A549 (cell line): ENCODE measurements around the gene ENO2. TPM values are rescaled to one million over a fixed set of nuclear protein-coding genes. Genes with fewer than 3 reads are reported as not detected.

Experiments
- ATAC-seq, 2 experiments: fragments of 200-7000 bp in 1 of 2; fragments of >200 bp in 1 of 2; cut with Nextera tagmentation in 1 of 2; cut with Tn5 transposase in 1 of 2; 3 replicates each; pipeline versions ENCODE4 v1.8.0 to v1.9.1; 2018 to 2020; ENCODE audit warnings: mild to moderate bottlenecking in 1 of 2, moderate library complexity in 1 of 2
- CTCF ChIA-PET: fragments of 300-600 bp; sonication (Branson Sonifier 250); formaldehyde crosslinking; extraction: SDS; loops from one replicate; lab custom pipeline; 2021; ENCODE audit warnings: antibody characterized with exemption, inconsistent platforms; lab: Yijun Ruan, JAX
- POLR2A ChIA-PET: fragments of 350-600 bp; formaldehyde crosslinking; extraction: SDS; loops from one replicate; lab custom pipeline; 2021; ENCODE audit warnings: antibody characterized with exemption, inconsistent platforms; lab: Yijun Ruan, JAX
- DNase-seq, 2 experiments: peaks; one replicate each; pipeline versions ENCODE4 v3.0.0 to v3.0.0-alpha.2; 2011 to 2016; ENCODE audit warnings: low read depth in 1 of 2, low spot score in 1 of 2
- FAIRE-seq: peaks from 2 replicates; lab custom pipeline; 2011; peaks lifted over from hg19 to GRCh38; lab: Jason Lieb, UNC
- H3K27ac ChIP-seq, 2 experiments: fragments of >200 bp; sonication (Bioruptor Twin); formaldehyde crosslinking; 3 replicates each; pipeline ENCODE4 v1.5.1; 2016 to 2017
- H3K4me1 ChIP-seq: fragments of >200 bp; sonication (Bioruptor Twin); formaldehyde crosslinking; 3 replicates; pipeline ENCODE4 v1.6.1; 2016
- H3K4me2 ChIP-seq: fragments of >200 bp; sonication (Bioruptor Twin); formaldehyde crosslinking; 3 replicates; pipeline ENCODE4 v1.6.1; 2016
- H3K4me3 ChIP-seq: fragments of >200 bp; sonication (Bioruptor Twin); formaldehyde crosslinking; 3 replicates; pipeline ENCODE4 v1.5.1; 2016
- H3K9me3 ChIP-seq: fragments of >200 bp; sonication (Bioruptor Twin); formaldehyde crosslinking; 3 replicates; pipeline ENCODE4 v1.6.1; 2016
- CEBPB ChIP-seq, 2 experiments: fragments of >200 bp in 1 of 2; sonication (Bioruptor Twin) in 1 of 2; formaldehyde crosslinking in 1 of 2; IDR thresholded peaks; 2 replicates each; pipeline ENCODE4 v1.6.1; 2012 to 2016
- FOSL2 ChIP-seq, 2 experiments: fragments of 450-650 bp in 1 of 2; fragments of >200 bp in 1 of 2; sonication (Bioruptor Twin) in 1 of 2; formaldehyde crosslinking; IDR thresholded peaks; 2 replicates each; pipeline versions ENCODE4 v1.5.0 to v1.6.1; 2016 to 2020; ENCODE audit warnings: mild to moderate bottlenecking in 1 of 2, moderate library complexity in 1 of 2
- HEYL ChIP-seq: fragments of 250-450 bp; sonication (Bioruptor Pico); IDR thresholded peaks from 2 replicates; pipeline ENCODE4 v1.8.0; 2021; ENCODE audit warnings: mild to moderate bottlenecking, moderate library complexity
- HOXB13 ChIP-seq: fragments of 250-450 bp; sonication (Bioruptor Pico); IDR thresholded peaks from 2 replicates; pipeline ENCODE4 v1.5.0; 2020; ENCODE audit warnings: low read depth, mild to moderate bottlenecking, moderate library complexity
- JUN ChIP-seq, 2 experiments: fragments of >200 bp; sonication (Bioruptor Twin); formaldehyde crosslinking; IDR thresholded peaks; 2 replicates in 1 of 2; 3 replicates in 1 of 2; pipeline ENCODE4 v1.6.1; 2016 to 2017
- KDM1A ChIP-seq: fragments of 200-600 bp; sonication (generic); IDR thresholded peaks from 2 replicates; pipeline ENCODE4 v1.6.1; 2016; ENCODE audit warnings: low read depth, mild to moderate bottlenecking
- POLR2AphosphoS2 ChIP-seq: conservative IDR thresholded peaks from 2 replicates; pipeline ENCODE4 v1.6.1; 2012; ENCODE audit warnings: low read length, improper control_type of control experiment, inconsistent platforms
- RAD21 ChIP-seq, 2 experiments: fragments of >200 bp in 1 of 2; sonication (Bioruptor Twin) in 1 of 2; formaldehyde crosslinking in 1 of 2; IDR thresholded peaks in 1 of 2; conservative IDR thresholded peaks in 1 of 2; 2 replicates in 1 of 2; 3 replicates in 1 of 2; pipeline ENCODE4 v1.6.1; 2012 to 2018; ENCODE audit warnings: inconsistent platforms in 1 of 2
- RCOR1 ChIP-seq: fragments of 150-350 bp; IDR thresholded peaks from 2 replicates; pipeline ENCODE4 v1.6.1; 2014; ENCODE audit warnings: antibody characterized with exemption, low read length, low read depth
- SMC3 ChIP-seq: fragments of >200 bp; sonication (Bioruptor Twin); formaldehyde crosslinking; IDR thresholded peaks from 3 replicates; pipeline ENCODE4 v1.6.1; 2018; ENCODE audit warnings: inconsistent platforms
- SREBF2 ChIP-seq: fragments of 450-650 bp; IDR thresholded peaks from 2 replicates; pipeline ENCODE4 v1.6.1; 2014; ENCODE audit warnings: mild to moderate bottlenecking, moderate library complexity
- TP53 ChIP-seq: fragments of 250-450 bp; sonication (Bioruptor Pico); IDR thresholded peaks from 2 replicates; pipeline ENCODE4 v1.5.0; 2021; ENCODE audit warnings: mild to moderate bottlenecking, moderate library complexity
- ZC3H11A ChIP-seq: fragments of 450-650 bp; IDR thresholded peaks from 2 replicates; pipeline ENCODE4 v1.6.1; 2014; ENCODE audit warnings: antibody characterized with exemption, mild to moderate bottlenecking
- ZFP36 ChIP-seq: fragments of 450-650 bp; IDR thresholded peaks from 2 replicates; pipeline ENCODE4 v1.6.1; 2014; ENCODE audit warnings: borderline replicate concordance; ENCODE audit not compliant: partially characterized antibody
- WGBS: methylation state at CpG from one replicate; pipeline ENCODE4 v1.1.6; 2017; ENCODE audit errors: missing lambda C conversion rate; 5-methylcytosine and 5-hydroxymethylcytosine counted together
- polyA plus RNA-seq, 4 experiments: library from polyadenylated mRNA; depleted of rRNA in 3 of 4; stranded (reverse); fragments of >200 nt; fragmentation: RNase III in 1 of 4; extraction: RNeasy Plus Mini Kit Qiagen cat#74134 plus additional on column Dnase treatment in 1 of 4; gene quantifications; 2 replicates in 3 of 4; 3 replicates in 1 of 4; pipeline ENCODE4 v1.2.3, GENCODE V29; 2011 to 2017
- TF ChIP-seq, protein P1 (sequence below): fragments of >200 bp; sonication (Bioruptor Twin); formaldehyde crosslinking; IDR thresholded peaks from 3 replicates; pipeline ENCODE4 v1.5.1; 2016
- TF ChIP-seq, protein P2 (sequence below): fragments of >200 bp; sonication (Bioruptor Twin); formaldehyde crosslinking; IDR thresholded peaks from 2 replicates; pipeline ENCODE4 v1.6.1; 2016
- TF ChIP-seq, protein P3 (sequence below): fragments of 450-650 bp; IDR thresholded peaks from 2 replicates; pipeline ENCODE4 v1.6.1; 2014; ENCODE audit warnings: antibody characterized with exemption
- TF ChIP-seq, protein P4 (sequence below): IDR thresholded peaks from 2 replicates; pipeline ENCODE4 v1.6.1; 2012

The ENO2 gene
- polyA plus RNA-seq, 2 of the 4 experiments (the other 2 are of a cell fraction) = 26.2 to 38.6 TPM

DNA sequence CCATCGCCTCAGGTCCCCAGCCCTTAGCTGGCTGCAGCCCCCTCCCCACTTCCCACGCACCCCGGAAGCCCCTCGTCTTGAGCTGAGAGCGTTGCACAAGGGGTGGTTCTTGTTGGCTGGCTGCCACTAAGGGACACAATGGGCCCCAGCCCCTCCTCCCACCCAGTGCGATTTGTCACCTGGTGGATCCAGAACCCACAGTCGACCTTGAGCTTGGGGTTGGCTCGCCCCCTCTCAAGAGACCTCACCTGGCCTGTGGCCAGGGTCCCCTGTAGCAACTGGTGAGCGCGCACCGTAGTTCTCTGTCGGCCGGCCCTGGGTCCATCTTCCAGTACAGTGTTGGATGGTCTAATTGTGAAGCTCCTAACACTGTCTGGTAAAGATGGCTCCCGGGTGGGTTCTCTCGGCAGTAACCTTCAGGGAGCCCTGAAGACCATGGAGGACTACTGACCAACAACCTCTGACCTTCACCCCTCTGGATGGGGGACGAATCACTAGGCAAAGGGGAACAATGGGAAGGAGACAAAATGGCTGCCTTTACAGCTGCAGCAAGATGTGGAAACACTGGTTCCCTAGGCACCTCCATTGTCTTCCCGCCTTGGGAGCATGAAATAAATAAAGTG lies 49.5 kb downstream of the ENO2 start:
- Histone ChIP-seq H3K4me2 (no peak overlapping the region), H3K27ac (peak overlapping the region; percentile 89 to 99; a peak in 4 of 6 replicates), H3K4me1 (peaks cover 46% of the 10 kb centered on the region), H3K4me3 (no peak overlapping the region), H3K9me3 (no peaks in the 10 kb centered on the region)
- FAIRE-seq (no peak), DNase-seq (no peak), ATAC-seq (no peak)
- TF ChIP-seq ZFP36 = no peak
- no peak for TF ChIP-seq RAD21 (conservative IDR thresholded peaks at IDR 0.05 in 1 of 2, IDR thresholded peaks at IDR 0.05 in 1 of 2)
- TF ChIP-seq, protein P1, sequence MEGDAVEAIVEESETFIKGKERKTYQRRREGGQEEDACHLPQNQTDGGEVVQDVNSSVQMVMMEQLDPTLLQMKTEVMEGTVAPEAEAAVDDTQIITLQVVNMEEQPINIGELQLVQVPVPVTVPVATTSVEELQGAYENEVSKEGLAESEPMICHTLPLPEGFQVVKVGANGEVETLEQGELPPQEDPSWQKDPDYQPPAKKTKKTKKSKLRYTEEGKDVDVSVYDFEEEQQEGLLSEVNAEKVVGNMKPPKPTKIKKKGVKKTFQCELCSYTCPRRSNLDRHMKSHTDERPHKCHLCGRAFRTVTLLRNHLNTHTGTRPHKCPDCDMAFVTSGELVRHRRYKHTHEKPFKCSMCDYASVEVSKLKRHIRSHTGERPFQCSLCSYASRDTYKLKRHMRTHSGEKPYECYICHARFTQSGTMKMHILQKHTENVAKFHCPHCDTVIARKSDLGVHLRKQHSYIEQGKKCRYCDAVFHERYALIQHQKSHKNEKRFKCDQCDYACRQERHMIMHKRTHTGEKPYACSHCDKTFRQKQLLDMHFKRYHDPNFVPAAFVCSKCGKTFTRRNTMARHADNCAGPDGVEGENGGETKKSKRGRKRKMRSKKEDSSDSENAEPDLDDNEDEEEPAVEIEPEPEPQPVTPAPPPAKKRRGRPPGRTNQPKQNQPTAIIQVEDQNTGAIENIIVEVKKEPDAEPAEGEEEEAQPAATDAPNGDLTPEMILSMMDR = no peak
- TF ChIP-seq SMC3 = no peak
- TF ChIP-seq FOSL2 (IDR thresholded peaks at IDR 0.05) = no peak
- TF ChIP-seq FOSL2 (CRISPR knock-in tag; IDR thresholded peaks at IDR 0.05) = no peak
- no peak for TF ChIP-seq RCOR1
- no peak for TF ChIP-seq KDM1A
- TF ChIP-seq SREBF2 = no peak
- TF ChIP-seq, protein P2, sequence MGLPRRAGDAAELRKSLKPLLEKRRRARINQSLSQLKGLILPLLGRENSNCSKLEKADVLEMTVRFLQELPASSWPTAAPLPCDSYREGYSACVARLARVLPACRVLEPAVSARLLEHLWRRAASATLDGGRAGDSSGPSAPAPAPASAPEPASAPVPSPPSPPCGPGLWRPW = no peak
- no peak for TF ChIP-seq CEBPB (IDR thresholded peaks at IDR 0.05)
- no peak for TF ChIP-seq HOXB13 (CRISPR knock-in tag)
- 86% methylated on average over 13 of the region's 17 CpGs for WGBS
- ChIA-PET CTCF (interaction anchor here (0.7 to 11.2 kb wide), 26 partner anchors 8 to 225 kb away, joined by 3 to 354 read pairs (median 6); partner anchors contain the start of genes C12orf57, C1S, PTPN6 and RNU7-1), POLR2A (interaction anchor here (9.0 kb wide), 1 partner anchor 19 kb away, joined by 174 read pairs; the partner anchor contains the start of genes C12orf57 and RNU7-1)

DNA sequence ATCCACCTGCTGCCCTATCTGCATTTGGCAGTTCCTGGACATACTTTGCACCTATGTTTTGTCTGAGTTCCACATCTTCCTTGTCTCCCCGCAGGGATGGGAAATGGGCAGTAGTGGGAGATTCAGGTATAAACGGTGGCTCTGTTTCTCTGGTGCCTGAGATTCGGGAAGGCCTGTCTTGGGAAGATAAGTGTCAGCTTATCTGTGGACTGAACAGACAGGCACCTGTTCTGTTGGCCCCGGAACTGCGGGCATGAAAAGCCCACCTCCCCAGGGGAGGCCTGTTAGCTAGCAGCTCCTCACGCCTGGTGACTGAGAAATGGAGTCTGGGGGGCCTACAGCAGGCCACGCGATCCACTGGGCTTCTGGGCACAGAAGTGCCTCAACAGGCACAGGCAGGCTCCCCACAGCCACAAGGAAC lies 50.2 kb downstream of the ENO2 start:
- H3K27ac ChIP-seq = peak overlapping the region; percentile 50 to 99; a peak in 5 of 6 replicates
- peaks cover 51% of the 10 kb centered on the region for H3K4me1 ChIP-seq
- no peak for FAIRE-seq
- peak overlapping the region; percentile 14; the same call in 1 of the 3 replicates for H3K4me2 ChIP-seq
- CTCF ChIA-PET = interaction anchor here (0.5 to 11.2 kb wide), 33 partner anchors 8 to 182 kb away, joined by 3 to 354 read pairs (median 5); partner anchors contain the start of genes C12orf57, C1RL, C1S and PTPN6
- POLR2A ChIA-PET = interaction anchor here (0.9 to 9.0 kb wide), 4 partner anchors 20 to 96 kb away, joined by 4 to 174 read pairs (median 6); partner anchors contain the start of genes C12orf57, LPCAT3 and RNU7-1
- 79% methylated on average over 8 of the region's 8 CpGs for WGBS
- TF ChIP-seq, protein P3, sequence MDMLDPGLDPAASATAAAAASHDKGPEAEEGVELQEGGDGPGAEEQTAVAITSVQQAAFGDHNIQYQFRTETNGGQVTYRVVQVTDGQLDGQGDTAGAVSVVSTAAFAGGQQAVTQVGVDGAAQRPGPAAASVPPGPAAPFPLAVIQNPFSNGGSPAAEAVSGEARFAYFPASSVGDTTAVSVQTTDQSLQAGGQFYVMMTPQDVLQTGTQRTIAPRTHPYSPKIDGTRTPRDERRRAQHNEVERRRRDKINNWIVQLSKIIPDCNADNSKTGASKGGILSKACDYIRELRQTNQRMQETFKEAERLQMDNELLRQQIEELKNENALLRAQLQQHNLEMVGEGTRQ = no peak
- TF ChIP-seq, protein P4, sequence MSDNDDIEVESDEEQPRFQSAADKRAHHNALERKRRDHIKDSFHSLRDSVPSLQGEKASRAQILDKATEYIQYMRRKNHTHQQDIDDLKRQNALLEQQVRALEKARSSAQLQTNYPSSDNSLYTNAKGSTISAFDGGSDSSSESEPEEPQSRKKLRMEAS = no peak
- TF ChIP-seq TP53 (CRISPR knock-in tag) (no peak), ZC3H11A (no peak), HEYL (CRISPR knock-in tag) (no peak), POLR2AphosphoS2 (no peak), JUN (IDR thresholded peaks at IDR 0.05) (0 out of 5 replicates have a peak, but pooled peaks of 1 of the 2 experiments have one; percentile 28)
- no peak for DNase-seq
- H3K4me3 ChIP-seq = no peak overlapping the region
- no peaks in the 10 kb centered on the region for H3K9me3 ChIP-seq
- ATAC-seq = peak in 1 of 2 experiments; percentile 1; a peak in 3 of 6 replicates
